HG02840 (cell line): ENCODE results near the gene GLRX.
"Not testable (repeated sequence)": the region's sequence is repeated elsewhere in the genome, so short reads cannot be mapped to it uniquely, and the experiment has no call there.

Experiments used
- ATAC-seq: cut with Tn5 transposase; IDR thresholded peaks from one replicate; pipeline ENCODE4 v1.9.1; 2021; ENCODE audit warnings: mild to moderate bottlenecking, moderate library complexity, moderate number of reproducible peaks; ENCODE audit not compliant: unreplicated experiment, low FRiP score

Gene GLRX

GRCh38 chr5:95853490-95853889, 31.0 kb upstream of the GLRX start:
- ATAC-seq: no peak

- ATAC-seq: no peak
Observed at GRCh38 chr5:95852567-95852966, 30.0 kb upstream of the GLRX start.

GRCh38 chr5:95851141-95851540, 28.6 kb upstream of the GLRX start:
- ATAC-seq: not testable (repeated sequence)

GRCh38 chr5:95850391-95850894, 27.9 kb upstream of the GLRX start:
- no peak for ATAC-seq

- ATAC-seq: no peak
Observed at GRCh38 chr5:95848701-95849100, 26.2 kb upstream of the GLRX start.

GRCh38 chr5:95847261-95847592, 24.7 kb upstream of the GLRX start:
- ATAC-seq: no peak

- peak; percentile 56 for ATAC-seq
Observed at GRCh38 chr5:95846554-95847260, 24.2 kb upstream of the GLRX start.

- ATAC-seq: no peak
Observed at GRCh38 chr5:95845391-95845790, 22.9 kb upstream of the GLRX start.

- no peak for ATAC-seq
Observed at GRCh38 chr5:95843733-95844223, 21.3 kb upstream of the GLRX start.

GRCh38 chr5:95842854-95843544, 20.5 kb upstream of the GLRX start:
- peak; percentile 87 for ATAC-seq

- no peak for ATAC-seq
Observed at GRCh38 chr5:95841914-95842812, 19.6 kb upstream of the GLRX start.

GRCh38 chr5:95840956-95841705, 18.6 kb upstream of the GLRX start:
- no peak for ATAC-seq

- no peak for ATAC-seq
Observed at GRCh38 chr5:95839658-95840057, 17.1 kb upstream of the GLRX start.

GRCh38 chr5:95838556-95838955, 16.0 kb upstream of the GLRX start:
- ATAC-seq: no peak

GRCh38 chr5:95838001-95838520, 15.5 kb upstream of the GLRX start:
- ATAC-seq: no peak

GRCh38 chr5:95837492-95837891, 15.0 kb upstream of the GLRX start:
- ATAC-seq: no peak

- not testable (repeated sequence) for ATAC-seq
Observed at GRCh38 chr5:95836971-95837370, 14.4 kb upstream of the GLRX start.

- no peak for ATAC-seq
Observed at GRCh38 chr5:95836544-95836943, 14.0 kb upstream of the GLRX start.

- ATAC-seq: no peak
Observed at GRCh38 chr5:95835682-95836385, 13.3 kb upstream of the GLRX start.
